Sigmoid colon (tissue), 4 donors: Measurements from ENCODE around the gene KIAA1217.

Experiments
- CTCF ChIP-seq, 4 experiments: fragments of 450-650 bp in 3 of 4; fragments of 200-600 bp in 1 of 4; IDR thresholded peaks; one replicate each; pipeline ENCODE4 v1.5.1; 2016 to 2019; ENCODE audit warnings: antibody characterized with exemption in 4 of 4, mild to moderate bottlenecking in 3 of 4, moderate library complexity in 2 of 4
- POLR2AphosphoS5 ChIP-seq, 4 donors: sonication (generic); formaldehyde crosslinking; IDR thresholded peaks; one replicate each; pipeline ENCODE4 v1.6.1; 2017; ENCODE audit warnings: antibody characterized with exemption in 4 of 4

GRCh38 chr10:24246365-24246764, 37.4 kb downstream of the KIAA1217 start:
- TF ChIP-seq POLR2AphosphoS5 (IDR thresholded peaks at IDR 0.05) (no peak), CTCF (IDR thresholded peaks at IDR 0.05) (no peak)
